SK-MEL-5 (cell line): ENCODE results near the gene YIPF1. TPM values are rescaled to one million over a fixed set of nuclear protein-coding genes. Genes with fewer than 3 reads are reported as not detected.
A peak's percentile ranks its signal among the peaks of the same experiment; 100 is the strongest.
"Not testable (repeated sequence)": the region's sequence is repeated elsewhere in the genome, so short reads cannot be mapped to it uniquely, and the experiment has no call there.

ENCODE experiments used
- DNase-seq: peaks from one replicate; pipeline ENCODE4 v3.0.0-alpha.2; 2016; ENCODE audit warnings: low read depth, low spot score
- in situ Hi-C: cut with HindIII; loops from 2 replicates; pipeline ENCODE4 v1.10.0; 2016; ENCODE audit warnings: low sequenced_read_pairs, high pct_unique_total_duplicates, low pct_unique_long_range_greater_than_20kb
- small RNA-seq, 2 experiments: library from RNA; depleted of rRNA; stranded (forward); fragments of <200 nt; gene quantifications; one replicate each; pipeline ENCODE3, GENCODE V24; 2014
- total RNA-seq: library from RNA; depleted of rRNA; stranded (reverse); fragments of >200 nt; shearing (Covaris generic); gene quantifications from 2 replicates; pipeline ENCODE4 v1.2.3, GENCODE V29; 2014; rRNA removed

Gene YIPF1
- total RNA-seq, 1 experiment from 2014 or later: 37.5 TPM

- DNase-seq, in situ Hi-C loops: not testable (repeated sequence)
These were observed 74.1 kb downstream of the YIPF1 start for GRCh38 chr1:53815484-53815883.

- in situ Hi-C loops: no loop called here
- peak; percentile 44 for DNase-seq
These were observed 78.2 kb downstream of the YIPF1 start for GRCh38 chr1:53811414-53811851.

DNA sequence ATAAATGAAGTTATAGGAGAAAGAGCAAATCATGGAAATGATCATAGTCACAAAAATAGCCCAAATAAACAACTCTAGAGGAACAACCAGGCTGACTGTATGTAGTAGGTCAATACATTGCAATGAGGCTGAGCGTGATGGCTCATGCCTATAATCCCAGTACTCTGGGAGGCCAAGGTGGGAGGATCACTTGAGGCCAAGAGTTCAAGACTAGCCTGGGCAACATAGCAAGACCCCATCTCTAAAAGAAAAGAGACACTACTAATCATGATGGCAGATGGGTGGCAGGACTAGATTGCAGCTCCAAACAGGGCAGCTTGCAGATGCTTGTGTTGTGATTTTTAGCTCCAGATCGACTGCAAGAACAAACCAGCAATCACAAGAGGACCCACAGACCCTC is 79.1 kb downstream of the YIPF1 start:
- in situ Hi-C loops: no loop called here

DNA sequence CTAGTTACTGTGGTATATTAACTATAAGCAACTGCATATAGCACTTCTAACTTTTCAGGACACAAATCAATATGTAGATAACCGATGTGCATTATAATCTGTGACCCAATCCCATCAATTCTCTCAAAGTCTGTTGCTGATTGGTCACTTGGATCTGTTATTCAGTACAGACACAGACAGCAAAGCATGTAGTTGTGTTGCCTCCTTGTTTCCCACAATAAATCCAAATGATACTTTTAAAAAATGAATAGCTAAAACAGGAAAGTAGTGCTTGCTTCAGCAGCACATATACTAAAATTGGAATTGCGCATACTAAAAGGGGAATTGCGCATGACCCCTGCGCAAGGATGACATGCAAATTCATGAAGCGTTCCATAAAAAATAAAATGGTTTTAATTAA is 79.6 kb downstream of the YIPF1 start:
- DNase-seq: no peak
- in situ Hi-C loops: no loop called here

More for the DNA sequence above, 79.1 kb downstream of the YIPF1 start:
- no peak for DNase-seq

DNA sequence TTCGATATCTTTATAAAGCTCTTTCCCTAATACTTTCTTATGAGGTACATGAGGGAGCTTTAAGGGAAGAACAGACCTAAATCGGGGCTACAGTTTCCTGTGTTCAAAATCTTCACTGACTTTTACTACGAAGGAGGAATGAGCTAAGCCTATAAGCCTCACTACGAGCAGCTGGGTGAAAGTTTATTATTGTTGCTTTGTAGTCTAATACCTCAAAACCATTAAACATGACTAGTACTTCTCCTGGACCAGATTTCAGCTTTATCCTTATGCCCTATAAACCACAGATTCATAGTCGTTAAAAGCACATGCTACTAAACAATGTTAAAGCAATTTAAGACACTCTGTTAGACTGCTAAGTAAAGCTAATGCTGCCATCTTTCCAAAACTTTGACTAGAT is 81.7 kb downstream of the YIPF1 start:
- DNase-seq: no peak

DNA sequence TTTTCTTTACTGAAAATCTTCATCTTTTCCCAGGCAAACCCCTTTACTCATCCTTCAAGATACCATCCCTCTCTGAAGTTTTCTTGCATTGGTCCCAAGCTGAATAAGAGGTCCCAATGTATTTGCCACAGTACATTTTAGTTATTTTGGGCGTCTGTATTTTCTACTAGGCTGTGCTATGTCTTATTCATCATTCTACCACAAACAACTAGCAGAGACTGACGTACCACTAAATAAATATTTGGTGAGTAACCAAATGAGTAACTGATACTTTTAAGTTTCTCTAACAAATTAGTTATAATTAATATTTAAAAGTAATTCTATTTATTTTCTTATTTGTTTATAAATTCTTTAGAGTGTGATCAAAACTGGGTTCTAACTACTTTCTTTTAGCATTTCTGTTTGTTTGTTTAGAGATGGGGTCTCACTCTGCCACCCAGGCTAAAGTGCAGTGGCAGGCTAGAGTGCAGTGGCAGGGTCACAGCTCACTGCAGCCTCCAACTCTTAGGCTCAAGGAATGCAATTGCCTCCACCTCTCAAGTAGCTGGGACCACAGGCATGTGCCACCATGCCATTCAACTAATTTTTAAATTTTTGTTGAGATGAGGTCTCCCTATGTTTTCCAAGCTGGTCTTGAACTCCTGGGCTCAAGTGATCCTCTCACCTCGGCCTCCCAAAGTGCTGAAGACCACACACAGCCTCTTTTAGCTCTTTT is 84.6 kb downstream of the YIPF1 start:
- no peak for DNase-seq
- in situ Hi-C loops: no loop called here

More for the DNA sequence above, 81.7 kb downstream of the YIPF1 start:
- in situ Hi-C loops: no loop called here

- in situ Hi-C loops: no loop called here
- DNase-seq: no peak
These were observed 85.4 kb downstream of the YIPF1 start for GRCh38 chr1:53804181-53804580.

Small RNA genes lying within 50 kb of the gene (small RNA-seq; reads per million reads assigned to genes)
- 0 reads per million in 2 experiments for gene AL049745.1

Other genes starting within 250 kb of the YIPF1 start
- 0.16 TPM in 1 of 2 replicates, not detected in the other for gene GLIS1, start 150.6 kb downstream of the YIPF1 start, total RNA-seq
- gene NDC1, start 51.5 kb downstream of the YIPF1 start, total RNA-seq: 40.8 and 42.7 TPM in 2 replicates
- not detected in 2 replicates for gene DIO1, start 4.4 kb upstream of the YIPF1 start, total RNA-seq
- gene IFT25, start 55.9 kb upstream of the YIPF1 start, total RNA-seq: 31.2 and 33.1 TPM in 2 replicates
- 20.4 and 21.5 TPM in 2 replicates for gene LRRC42, start 56.6 kb upstream of the YIPF1 start, total RNA-seq
- not detected in 2 replicates for gene LDLRAD1, start 128.4 kb upstream of the YIPF1 start, total RNA-seq
- 535 and 546 TPM in 2 replicates for gene TMEM59, start 163.4 kb upstream of the YIPF1 start, total RNA-seq
- gene TCEANC2, start 163.8 kb upstream of the YIPF1 start, total RNA-seq: 2.7 and 3.9 TPM in 2 replicates